Mucosa of descending colon (tissue), 3 donors: Measurements from ENCODE around the gene RTEL1. TPM values are rescaled to one million over a fixed set of nuclear protein-coding genes. Genes with fewer than 3 reads are reported as not detected.
A peak's percentile ranks its signal among the peaks of the same experiment; 100 is the strongest.
"Not testable (repeated sequence)": the region's sequence is repeated elsewhere in the genome, so short reads cannot be mapped to it uniquely, and the experiment has no call there.

Experiments
- ATAC-seq: fragments of 200-7000 bp; cut with Tn5 transposase; one replicate; pipeline ENCODE4 v1.9.1; 2020; ENCODE audit warnings: mild to moderate bottlenecking, moderate library complexity
- DNase-seq, 3 donors: peaks; one replicate each; pipeline ENCODE4 v3.0.0-alpha.2; 2020
- H3K36me3 ChIP-seq: fragments of 200-600 bp; one replicate; pipeline ENCODE4 v1.8.0; 2021; ENCODE audit warnings: low read depth, mild to moderate bottlenecking
- H3K4me1 ChIP-seq: fragments of 200-600 bp; one replicate; pipeline ENCODE4 v1.8.0; 2021; ENCODE audit warnings: low read depth, mild to moderate bottlenecking
- H3K4me3 ChIP-seq: fragments of 200-600 bp; one replicate; pipeline ENCODE4 v1.8.0; 2021; ENCODE audit warnings: mild to moderate bottlenecking
- H3K9me3 ChIP-seq: fragments of 200-600 bp; one replicate; pipeline ENCODE4 v1.8.0; 2021; ENCODE audit warnings: mild to moderate bottlenecking
- intact Hi-C, 2 donors: fragments of 100-400 bp; cut with DNase I in 1 of 2; cut with micrococcal nuclease in 1 of 2; formaldehyde crosslinking; loops; one replicate each; pipeline versions ENCODE4 v1.11.0 to v1.11.1; 2022; cut with DNase I, micrococcal nuclease
- long read RNA-seq, 2 donors: library from polyadenylated mRNA; unstranded; transcript quantifications; one replicate each; pipeline ENCODE4 v2.0.0, GENCODE V29; 2019 to 2021
- total RNA-seq, 3 donors: library from RNA; stranded (reverse); fragmentation: NEBNext Ultra II Directional in 2 of 3; extraction: Animal tissue kit (Norgen Biotek cat#: 25700) in 2 of 3; gene quantifications; one replicate each; pipeline versions ENCODE4 v1.2.1 to v1.2.4, GENCODE V29; 2021 to 2023
- TF ChIP-seq, protein P1 (sequence below): fragments of 200-600 bp; IDR thresholded peaks from one replicate; pipeline ENCODE4 v1.8.0; 2022; ENCODE audit warnings: antibody characterized with exemption, mild to moderate bottlenecking
- donor health status: DM: no; HTN: no; CAD: no; lungs with moderate emphysema.
- donor health status: DM: no; HTN: no; CAD: no.
- donor health status: DM: no; HTN: yes; CAD: no.

The RTEL1 gene, protein sequence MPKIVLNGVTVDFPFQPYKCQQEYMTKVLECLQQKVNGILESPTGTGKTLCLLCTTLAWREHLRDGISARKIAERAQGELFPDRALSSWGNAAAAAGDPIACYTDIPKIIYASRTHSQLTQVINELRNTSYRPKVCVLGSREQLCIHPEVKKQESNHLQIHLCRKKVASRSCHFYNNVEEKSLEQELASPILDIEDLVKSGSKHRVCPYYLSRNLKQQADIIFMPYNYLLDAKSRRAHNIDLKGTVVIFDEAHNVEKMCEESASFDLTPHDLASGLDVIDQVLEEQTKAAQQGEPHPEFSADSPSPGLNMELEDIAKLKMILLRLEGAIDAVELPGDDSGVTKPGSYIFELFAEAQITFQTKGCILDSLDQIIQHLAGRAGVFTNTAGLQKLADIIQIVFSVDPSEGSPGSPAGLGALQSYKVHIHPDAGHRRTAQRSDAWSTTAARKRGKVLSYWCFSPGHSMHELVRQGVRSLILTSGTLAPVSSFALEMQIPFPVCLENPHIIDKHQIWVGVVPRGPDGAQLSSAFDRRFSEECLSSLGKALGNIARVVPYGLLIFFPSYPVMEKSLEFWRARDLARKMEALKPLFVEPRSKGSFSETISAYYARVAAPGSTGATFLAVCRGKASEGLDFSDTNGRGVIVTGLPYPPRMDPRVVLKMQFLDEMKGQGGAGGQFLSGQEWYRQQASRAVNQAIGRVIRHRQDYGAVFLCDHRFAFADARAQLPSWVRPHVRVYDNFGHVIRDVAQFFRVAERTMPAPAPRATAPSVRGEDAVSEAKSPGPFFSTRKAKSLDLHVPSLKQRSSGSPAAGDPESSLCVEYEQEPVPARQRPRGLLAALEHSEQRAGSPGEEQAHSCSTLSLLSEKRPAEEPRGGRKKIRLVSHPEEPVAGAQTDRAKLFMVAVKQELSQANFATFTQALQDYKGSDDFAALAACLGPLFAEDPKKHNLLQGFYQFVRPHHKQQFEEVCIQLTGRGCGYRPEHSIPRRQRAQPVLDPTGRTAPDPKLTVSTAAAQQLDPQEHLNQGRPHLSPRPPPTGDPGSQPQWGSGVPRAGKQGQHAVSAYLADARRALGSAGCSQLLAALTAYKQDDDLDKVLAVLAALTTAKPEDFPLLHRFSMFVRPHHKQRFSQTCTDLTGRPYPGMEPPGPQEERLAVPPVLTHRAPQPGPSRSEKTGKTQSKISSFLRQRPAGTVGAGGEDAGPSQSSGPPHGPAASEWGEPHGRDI (N-terminal part only)
- total RNA-seq = 10 to 100 TPM; 23.5 to 42.8 (median 34.2) TPM
- long read RNA-seq, donor 1, full-length matches to known transcripts = 5 of 34 reads
- long read RNA-seq, donor 1, partial matches to known transcripts = 16 of 34 reads
- long read RNA-seq, donor 1, other reads (novel, unspliced or antisense) = 13 of 34 reads
- long read RNA-seq, donor 2, partial matches to known transcripts = 17 of 25 reads
- long read RNA-seq, donor 2, other reads (novel, unspliced or antisense) = 6 of 25 reads

DNA sequence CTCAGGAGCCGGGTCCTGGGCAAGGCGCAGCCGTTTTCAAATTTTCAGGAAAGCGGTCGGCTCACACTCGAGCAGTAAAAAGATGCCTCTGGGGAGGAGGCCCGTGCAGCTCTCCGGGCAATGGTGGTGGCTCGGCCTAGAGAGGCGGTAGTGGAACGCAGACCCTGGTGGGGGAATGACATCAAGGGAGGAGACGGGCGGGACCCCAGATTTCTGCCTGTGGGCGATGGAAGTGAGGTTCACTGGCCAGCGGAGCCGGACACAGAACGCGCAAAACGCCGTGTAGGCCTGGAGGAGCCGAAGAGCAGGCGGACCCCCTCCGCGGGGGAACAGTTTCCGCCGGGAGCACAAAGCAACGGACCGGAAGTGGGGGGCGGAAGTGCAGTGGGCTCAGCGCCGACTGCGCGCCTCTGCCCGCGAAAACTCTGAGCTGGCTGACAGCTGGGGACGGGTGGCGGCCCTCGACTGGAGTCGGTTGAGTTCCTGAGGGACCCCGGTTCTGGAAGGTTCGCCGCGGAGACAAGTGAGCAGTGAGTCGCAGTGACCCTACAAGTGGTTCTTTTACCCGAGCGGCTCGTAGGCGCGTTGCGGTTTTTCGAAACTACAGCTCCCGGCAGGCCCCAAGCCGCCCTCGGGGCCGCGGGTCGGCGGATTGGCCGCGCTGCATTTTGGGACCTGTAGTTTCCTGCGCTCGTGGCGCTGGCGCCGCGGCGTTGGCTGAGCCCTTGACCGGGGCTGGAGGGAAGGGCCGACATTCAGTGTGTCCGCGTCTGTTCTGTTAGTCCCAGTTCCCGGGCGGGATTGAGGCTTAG lies at the start of gene RTEL1:
Gene RTEL1 (plus strand): TSS at position 376 of the 812 bp plus-strand sequence. CDS start 1,091 bp downstream, outside the sequence.
- ATAC-seq (peak; percentile 96), DNase-seq (peak; percentile 92 to 94 (median 94))
- TF ChIP-seq, protein P1, sequence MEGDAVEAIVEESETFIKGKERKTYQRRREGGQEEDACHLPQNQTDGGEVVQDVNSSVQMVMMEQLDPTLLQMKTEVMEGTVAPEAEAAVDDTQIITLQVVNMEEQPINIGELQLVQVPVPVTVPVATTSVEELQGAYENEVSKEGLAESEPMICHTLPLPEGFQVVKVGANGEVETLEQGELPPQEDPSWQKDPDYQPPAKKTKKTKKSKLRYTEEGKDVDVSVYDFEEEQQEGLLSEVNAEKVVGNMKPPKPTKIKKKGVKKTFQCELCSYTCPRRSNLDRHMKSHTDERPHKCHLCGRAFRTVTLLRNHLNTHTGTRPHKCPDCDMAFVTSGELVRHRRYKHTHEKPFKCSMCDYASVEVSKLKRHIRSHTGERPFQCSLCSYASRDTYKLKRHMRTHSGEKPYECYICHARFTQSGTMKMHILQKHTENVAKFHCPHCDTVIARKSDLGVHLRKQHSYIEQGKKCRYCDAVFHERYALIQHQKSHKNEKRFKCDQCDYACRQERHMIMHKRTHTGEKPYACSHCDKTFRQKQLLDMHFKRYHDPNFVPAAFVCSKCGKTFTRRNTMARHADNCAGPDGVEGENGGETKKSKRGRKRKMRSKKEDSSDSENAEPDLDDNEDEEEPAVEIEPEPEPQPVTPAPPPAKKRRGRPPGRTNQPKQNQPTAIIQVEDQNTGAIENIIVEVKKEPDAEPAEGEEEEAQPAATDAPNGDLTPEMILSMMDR = no peak
- H3K4me1 ChIP-seq = peaks cover 21% of the 10 kb centered on the region
- H3K9me3 ChIP-seq = no peaks in the 10 kb centered on the region
- no peaks in the 10 kb centered on the region for H3K36me3 ChIP-seq
- H3K4me3 ChIP-seq = peak within 1 kb of the TSS; percentile 50
- intact Hi-C loops = no loop called here

DNA sequence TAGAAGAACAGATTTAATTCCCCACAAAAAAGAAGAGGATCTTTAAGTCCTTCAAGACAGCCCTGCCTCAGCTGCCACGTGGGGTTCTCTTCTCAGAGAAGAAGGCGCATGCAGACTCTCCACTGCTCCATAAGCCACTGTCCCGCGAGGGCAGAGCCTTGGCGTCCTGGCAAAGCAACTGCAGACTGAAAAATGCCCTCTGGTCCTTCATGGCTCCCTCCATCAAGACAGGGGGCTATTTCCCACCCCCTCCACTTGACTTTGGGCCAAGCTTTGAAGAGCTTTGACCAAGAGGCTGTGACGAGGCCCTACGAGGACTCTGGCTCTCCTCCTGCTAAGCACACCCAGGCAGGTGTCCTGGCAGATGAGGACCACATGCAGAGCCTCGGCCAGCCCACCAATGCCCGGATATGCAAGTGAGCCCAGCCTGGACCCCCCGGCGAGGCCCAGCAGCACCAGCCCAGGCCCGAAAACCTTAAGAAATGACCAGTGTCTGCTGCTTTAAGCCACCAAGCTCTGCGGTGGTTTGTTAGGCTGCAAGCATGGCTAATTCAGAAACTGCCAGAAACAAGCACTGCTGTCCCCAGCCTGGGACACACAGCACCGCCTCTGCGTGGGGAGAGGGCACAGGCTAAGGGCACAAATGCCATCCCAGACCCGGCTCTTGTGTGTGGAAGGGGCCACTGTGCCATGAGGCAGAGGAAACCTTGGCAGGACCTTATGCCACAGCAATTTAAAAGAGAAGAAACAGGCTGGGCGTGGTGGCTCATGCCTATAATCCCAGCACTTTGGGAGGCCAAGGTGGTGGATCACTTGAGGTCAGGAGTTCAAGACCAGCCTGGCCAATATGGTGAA lies 47.3 kb upstream of the RTEL1 start:
- intact Hi-C loops = no loop called here
- Histone ChIP-seq H3K4me3 (no peak overlapping the region), H3K9me3 (no peaks in the 10 kb centered on the region), H3K36me3 (no peaks in the 10 kb centered on the region), H3K4me1 (no peaks in the 10 kb centered on the region)
- TF ChIP-seq, protein P1 = no peak
- ATAC-seq = no peak
- peak in 1 of 3 donors; percentile 27 for DNase-seq

DNA sequence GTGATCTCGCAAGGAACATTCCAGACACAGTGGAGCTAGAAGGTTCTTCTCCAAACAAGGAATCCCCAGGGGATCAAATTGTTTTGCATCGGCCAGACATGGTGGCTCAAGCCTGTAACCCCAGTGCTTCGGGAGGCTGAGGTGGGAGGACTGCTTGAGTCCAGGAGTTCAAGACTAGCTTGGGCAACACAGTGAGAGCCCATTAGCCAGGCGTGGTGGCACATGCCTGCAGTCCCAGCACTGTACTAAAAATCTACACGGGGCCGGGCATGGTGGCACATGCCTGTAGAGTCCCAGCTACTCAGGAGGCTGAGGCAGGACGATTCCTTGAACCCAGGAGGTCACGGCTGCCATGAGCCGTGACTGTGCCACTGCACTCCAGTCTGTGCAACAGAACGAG lies 46.5 kb upstream of the RTEL1 start:
- H3K4me1 ChIP-seq = no peaks in the 10 kb centered on the region
- H3K9me3 ChIP-seq = no peaks in the 10 kb centered on the region
- H3K36me3 ChIP-seq = no peaks in the 10 kb centered on the region
- intact Hi-C loops = no loop called here
- DNase-seq (peak in 1 of 3 donors; percentile 16), ATAC-seq (no peak)
- H3K4me3 ChIP-seq = no peak overlapping the region
- TF ChIP-seq, protein P1 = no peak

DNA sequence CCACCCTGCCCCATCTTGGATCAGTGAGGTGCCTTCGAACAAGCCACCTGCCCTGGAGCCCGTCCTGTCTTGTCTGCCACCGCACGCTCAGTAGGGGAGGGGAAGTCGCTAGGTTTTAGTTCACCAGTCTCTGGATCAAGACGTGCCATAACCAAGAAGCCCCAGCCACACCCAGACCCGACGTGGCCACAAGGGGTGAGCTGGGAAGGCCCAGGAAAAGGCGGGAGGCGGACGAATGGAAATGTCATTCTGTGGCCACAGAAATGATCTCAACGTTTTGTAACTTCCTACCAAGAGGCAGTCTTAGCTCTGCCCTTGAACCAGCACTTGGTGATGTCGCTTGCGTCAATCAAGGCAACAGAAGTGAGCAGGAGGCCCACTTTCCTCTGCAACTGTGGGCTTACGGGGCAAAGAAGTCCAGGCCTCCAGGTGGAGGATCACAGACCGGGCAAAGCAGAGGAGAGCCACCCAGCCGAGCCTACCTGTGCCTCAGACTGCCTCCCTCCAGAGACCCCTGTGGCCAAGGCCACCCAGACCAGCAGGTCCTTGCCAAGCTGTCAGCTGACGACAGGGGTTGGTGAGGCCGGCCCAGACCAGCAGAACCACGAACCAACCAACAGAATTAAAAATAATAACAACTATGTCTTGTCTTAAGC lies 45.7 kb upstream of the RTEL1 start:
- intact Hi-C loops = no loop called here
- peak; percentile 20 for ATAC-seq
- TF ChIP-seq, protein P1 = no peak
- no peaks in the 10 kb centered on the region for H3K4me1 ChIP-seq
- H3K9me3 ChIP-seq = no peaks in the 10 kb centered on the region
- peak in 1 of 3 donors; percentile 48 for DNase-seq
- H3K4me3 ChIP-seq = no peak overlapping the region
- no peaks in the 10 kb centered on the region for H3K36me3 ChIP-seq

DNA sequence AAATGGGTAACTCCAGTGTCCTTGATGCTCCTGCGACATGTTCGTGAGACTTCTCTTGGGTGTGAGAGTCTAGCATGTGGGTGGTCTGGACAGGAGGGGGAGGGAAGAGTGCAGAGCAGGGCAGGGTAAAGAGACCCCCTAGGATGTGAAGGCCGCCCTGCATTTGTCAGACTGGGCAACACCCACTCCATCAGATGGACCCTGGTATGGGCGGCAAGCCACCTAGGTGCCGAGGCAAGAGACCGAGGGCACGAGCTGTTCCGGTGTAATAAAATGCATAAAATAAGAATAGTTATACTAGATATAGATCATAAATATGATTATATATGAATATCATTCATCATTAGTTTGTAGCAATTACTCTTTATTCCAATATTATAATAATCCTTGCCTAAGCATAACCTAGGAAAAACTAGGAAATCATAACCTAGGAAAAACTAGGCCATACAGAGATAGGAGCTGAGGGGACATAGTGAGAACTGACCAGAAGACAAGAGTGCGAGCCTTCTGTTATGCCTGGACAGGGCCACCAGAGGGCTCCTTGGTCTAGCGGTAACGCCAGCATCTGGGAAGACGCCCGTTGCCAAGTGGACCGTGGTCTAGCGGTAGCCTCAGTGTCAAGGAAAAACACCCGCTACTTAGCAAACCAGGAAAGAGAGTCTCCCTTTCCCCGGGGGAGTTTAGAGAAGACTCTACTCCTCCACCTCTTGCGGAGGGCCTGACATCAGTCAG lies 44.1 kb upstream of the RTEL1 start:
- intact Hi-C loops, ATAC-seq, H3K4me1 ChIP-seq, H3K9me3 ChIP-seq, H3K4me3 ChIP-seq, H3K36me3 ChIP-seq: not testable (repeated sequence)
- peak in 1 of 3 donors; percentile 25 for DNase-seq
